Activated naive CD4-positive, alpha-beta T cell treated with anti-CD3 and anti-CD28 coated beads for 36 hours (primary cell): Measurements from ENCODE around the gene SFXN2. TPM values are rescaled to one million over a fixed set of nuclear protein-coding genes. Genes with fewer than 3 reads are reported as not detected.
"Not testable (repeated sequence)": the region's sequence is repeated elsewhere in the genome, so short reads cannot be mapped to it uniquely, and the experiment has no call there.

ENCODE experiments used
- CTCF ChIA-PET: fragments of 350-600 bp; sonication (Branson Sonifier 250); formaldehyde crosslinking; loops from one replicate; lab custom pipeline; 2021; ENCODE audit warnings: antibody characterized with exemption; lab: Charles Lee
- DNase-seq: peaks from one replicate; pipeline ENCODE4 v3.0.0-alpha.2; 2020
- H3K27ac Mint-ChIP-seq: one replicate; pipeline ENCODE4 v1.8.0; 2021; ENCODE audit warnings: mild to moderate bottlenecking, mixed read lengths
- H3K27me3 Mint-ChIP-seq: one replicate; pipeline ENCODE4 v1.8.0; 2021; ENCODE audit warnings: low read depth, mixed read lengths
- H3K36me3 Mint-ChIP-seq: one replicate; pipeline ENCODE4 v1.8.0; 2021; ENCODE audit warnings: low read depth, mixed read lengths
- H3K4me1 Mint-ChIP-seq: one replicate; pipeline ENCODE4 v1.8.0; 2021; ENCODE audit warnings: low read depth, mixed read lengths
- H3K4me3 Mint-ChIP-seq: one replicate; pipeline ENCODE4 v1.8.0; 2021; ENCODE audit warnings: mild to moderate bottlenecking, moderate library complexity, mixed read lengths
- H3K9me3 Mint-ChIP-seq: one replicate; pipeline ENCODE4 v1.8.0; 2021; ENCODE audit warnings: mixed read lengths
- intact Hi-C: fragments of 100-400 bp; cut with micrococcal nuclease; formaldehyde crosslinking; loops from one replicate; pipeline ENCODE4 v1.15.1; 2023
- total RNA-seq, 2 experiments: library from RNA; stranded (reverse); gene quantifications; one replicate each; pipeline ENCODE4 v1.2.3, GENCODE V29; 2021

SFXN2 gene, protein sequence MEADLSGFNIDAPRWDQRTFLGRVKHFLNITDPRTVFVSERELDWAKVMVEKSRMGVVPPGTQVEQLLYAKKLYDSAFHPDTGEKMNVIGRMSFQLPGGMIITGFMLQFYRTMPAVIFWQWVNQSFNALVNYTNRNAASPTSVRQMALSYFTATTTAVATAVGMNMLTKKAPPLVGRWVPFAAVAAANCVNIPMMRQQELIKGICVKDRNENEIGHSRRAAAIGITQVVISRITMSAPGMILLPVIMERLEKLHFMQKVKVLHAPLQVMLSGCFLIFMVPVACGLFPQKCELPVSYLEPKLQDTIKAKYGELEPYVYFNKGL
- 1 to 10 TPM; 8.7 to 9.4 TPM for total RNA-seq

DNA sequence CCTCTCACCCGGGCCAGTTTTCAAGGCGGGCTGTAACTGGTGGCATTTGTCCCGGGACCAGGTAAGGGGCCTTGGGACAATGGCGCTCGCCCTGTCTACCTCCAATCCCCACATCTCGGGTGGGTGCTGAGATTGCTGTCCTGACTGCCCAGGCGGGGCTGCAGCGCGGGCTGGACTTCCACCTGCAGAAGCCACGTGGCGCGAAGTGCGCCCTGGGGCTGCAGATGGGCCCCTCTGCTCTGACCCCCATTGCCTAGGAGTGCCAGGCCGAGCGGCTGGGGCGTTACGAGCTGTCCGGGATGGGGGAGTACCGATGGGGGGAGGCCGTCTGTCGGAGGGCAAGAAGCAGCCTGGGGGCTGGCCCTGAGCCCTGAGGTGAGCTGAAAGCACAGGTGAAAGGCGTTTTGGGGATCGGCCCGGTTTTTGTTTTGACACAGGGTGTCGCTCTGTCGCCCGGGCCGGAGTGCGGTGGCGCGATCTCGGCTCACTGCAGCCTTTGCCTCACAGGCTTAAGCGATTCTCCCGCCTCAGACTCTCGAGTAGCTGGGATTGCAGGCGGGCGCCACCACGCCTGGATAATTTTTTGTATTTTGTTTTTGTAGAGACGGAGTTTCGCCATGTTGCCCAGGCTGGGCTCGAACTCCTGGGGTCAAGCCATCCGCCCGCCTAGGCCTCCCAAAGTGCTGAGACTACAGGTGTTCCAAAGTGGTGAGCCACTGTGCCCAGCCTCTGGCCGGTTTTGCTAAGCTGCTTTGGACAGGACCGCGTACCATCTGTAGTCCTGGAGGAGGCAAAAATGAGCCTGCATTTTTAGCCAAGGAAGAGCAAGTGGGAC lies at the start of gene SFXN2:
TSS of gene SFXN2 (plus strand) at position 16 of the 835 bp plus-strand sequence. CDS start 12,001 bp downstream, outside the sequence.
- peak; percentile 72 for DNase-seq
- Mint-ChIP-seq H3K27me3 (no peaks in the 10 kb centered on the region), H3K27ac (peak within 1 kb of the TSS; percentile 79), H3K4me3 (peak within 1 kb of the TSS; percentile 92), H3K9me3 (no peaks in the 10 kb centered on the region), H3K4me1 (peaks cover 48% of the 10 kb centered on the region), H3K36me3 (peaks cover 18% of the 10 kb centered on the region)
- CTCF ChIA-PET: interaction anchor here (0.7 to 6.1 kb wide), 9 partner anchors 10 to 470 kb away, joined by 3 to 38 read pairs (median 4); partner anchors contain the start of genes GBF1 and TRIM8
- intact Hi-C loops: loop anchor here (1.0 to 10.0 kb wide), 13 partner anchors 28 to 652 kb away; partner anchors contain the start of genes ACTR1A, BORCS7, CNNM2 and GBF1

DNA sequence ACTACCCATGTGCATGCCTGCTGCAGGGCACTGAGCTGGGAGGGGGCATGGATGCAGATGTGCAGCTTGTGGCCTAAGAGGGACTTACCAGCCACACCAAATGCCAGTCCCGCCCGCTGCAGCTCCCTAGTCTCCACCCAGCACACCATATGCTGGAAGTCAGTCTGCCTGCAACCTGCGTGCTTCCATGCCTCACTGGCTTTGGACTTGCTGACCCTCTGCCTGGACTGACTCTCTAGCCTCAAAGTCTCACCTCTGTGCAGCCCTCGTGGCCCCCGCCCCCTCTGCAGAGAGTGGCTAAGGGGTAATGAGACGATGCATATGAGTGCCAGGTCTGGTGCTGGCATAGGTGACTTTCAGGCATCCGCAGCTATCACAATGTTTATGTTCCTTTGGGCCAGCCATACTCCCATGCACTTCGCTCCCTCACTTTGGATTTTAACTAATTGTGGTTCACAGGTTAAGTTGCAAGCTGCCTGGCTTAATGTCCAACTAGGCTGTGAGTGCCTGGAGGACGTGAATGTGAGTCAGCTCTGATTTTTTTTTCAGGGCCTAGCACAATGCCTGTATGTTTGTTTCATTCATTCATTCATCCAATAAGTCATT lies 48.4 kb upstream of the SFXN2 start:
- CTCF ChIA-PET: interaction anchor here (0.6 to 1.7 kb wide), 3 partner anchors 10 to 245 kb away, joined by 3 to 6 read pairs (median 3); no protein-coding TSS in a partner anchor
- H3K9me3 Mint-ChIP-seq: no peaks in the 10 kb centered on the region
- H3K4me3 Mint-ChIP-seq: no peak overlapping the region
- H3K27me3 Mint-ChIP-seq: no peaks in the 10 kb centered on the region
- H3K27ac Mint-ChIP-seq: no peak overlapping the region
- no peak for DNase-seq
- intact Hi-C loops: no loop called here
- no peaks in the 10 kb centered on the region for H3K36me3 Mint-ChIP-seq
- peaks cover 24% of the 10 kb centered on the region for H3K4me1 Mint-ChIP-seq

GRCh38 chr10:102667411-102667810 lies 47.0 kb upstream of the SFXN2 start:
- H3K27me3 Mint-ChIP-seq, H3K36me3 Mint-ChIP-seq, intact Hi-C loops, H3K27ac Mint-ChIP-seq, DNase-seq, H3K9me3 Mint-ChIP-seq, H3K4me3 Mint-ChIP-seq: not testable (repeated sequence)
- CTCF ChIA-PET: interaction anchor here (3.4 kb wide), 1 partner anchor 8 kb away, joined by 13 read pairs; no protein-coding TSS in a partner anchor
- H3K4me1 Mint-ChIP-seq: peaks cover 11% of the 10 kb centered on the region

- Mint-ChIP-seq H3K4me1 (peaks cover 15% of the 10 kb centered on the region), H3K4me3 (no peak overlapping the region), H3K27me3 (no peaks in the 10 kb centered on the region), H3K27ac (no peak overlapping the region), H3K9me3 (no peaks in the 10 kb centered on the region), H3K36me3 (no peaks in the 10 kb centered on the region)
- intact Hi-C loops: no loop called here
- CTCF ChIA-PET: interaction anchor here (1.1 to 3.4 kb wide), 2 partner anchors 9 to 15 kb away, joined by 4 to 13 read pairs; no protein-coding TSS in a partner anchor
- no peak for DNase-seq
Measured at GRCh38 chr10:102668326-102669107, 45.9 kb upstream of the SFXN2 start.

DNA sequence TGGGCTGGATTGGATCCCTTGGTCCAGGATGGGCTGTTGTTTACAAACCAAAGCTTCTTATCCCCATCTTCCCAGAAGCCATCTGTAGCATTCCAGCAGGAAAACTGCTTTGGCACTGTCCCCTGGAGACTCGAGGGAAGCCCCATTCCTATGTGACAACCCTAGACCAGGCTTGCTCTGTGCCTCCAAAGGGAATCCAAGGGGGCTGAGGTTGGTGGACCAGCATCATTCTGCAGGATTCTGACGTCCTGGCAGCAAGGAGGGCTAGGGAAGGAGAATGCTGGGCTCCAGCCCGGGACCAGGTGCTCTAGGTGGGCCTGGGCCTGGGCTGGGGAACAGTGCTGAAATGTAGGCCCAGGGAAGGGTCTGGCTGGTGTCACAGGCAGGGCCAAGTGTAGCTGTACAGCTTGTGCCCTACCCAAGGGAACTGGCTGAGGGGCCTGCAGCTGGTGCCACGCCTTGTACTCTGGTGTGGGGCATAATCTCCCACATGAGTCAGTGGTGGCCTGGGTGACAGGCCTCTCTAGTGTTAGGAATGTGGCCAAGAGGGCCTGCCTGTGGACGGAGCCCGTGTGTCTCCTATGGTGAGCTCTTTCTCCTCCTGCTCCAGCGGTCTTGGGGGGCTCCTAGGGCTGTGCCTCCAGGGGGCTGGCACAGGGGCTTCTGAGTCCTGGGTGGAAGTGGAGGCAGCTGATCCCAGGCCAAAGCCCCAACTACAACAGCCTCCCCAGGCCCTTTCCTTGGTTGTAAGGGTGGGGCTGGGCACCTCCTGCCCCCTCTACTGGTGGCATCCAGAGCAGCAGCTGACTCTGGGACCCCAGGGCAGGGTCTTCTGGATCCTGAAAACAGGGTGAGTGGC lies 45.0 kb upstream of the SFXN2 start:
- CTCF ChIA-PET: interaction anchor here (1.1 to 3.4 kb wide), 6 partner anchors 10 to 44 kb away, joined by 3 to 13 read pairs (median 4); partner anchors contain the start of genes ARL3 and TRIM8
- H3K9me3 Mint-ChIP-seq: no peaks in the 10 kb centered on the region
- DNase-seq: no peak
- no peak overlapping the region for H3K4me3 Mint-ChIP-seq
- H3K4me1 Mint-ChIP-seq: peaks cover 24% of the 10 kb centered on the region
- no peaks in the 10 kb centered on the region for H3K27me3 Mint-ChIP-seq
- intact Hi-C loops: loop anchor here (2.0 kb wide), 1 partner anchor 57 kb away; no protein-coding TSS in a partner anchor
- no peaks in the 10 kb centered on the region for H3K36me3 Mint-ChIP-seq
- no peak overlapping the region for H3K27ac Mint-ChIP-seq

GRCh38 chr10:102670065-102670670 lies 44.3 kb upstream of the SFXN2 start:
- Mint-ChIP-seq H3K27ac (no peak overlapping the region), H3K36me3 (no peaks in the 10 kb centered on the region), H3K9me3 (no peaks in the 10 kb centered on the region), H3K4me1 (peaks cover 32% of the 10 kb centered on the region), H3K4me3 (no peak overlapping the region), H3K27me3 (no peaks in the 10 kb centered on the region)
- CTCF ChIA-PET: interaction anchor here (0.6 to 3.4 kb wide), 6 partner anchors 10 to 403 kb away, joined by 3 to 13 read pairs (median 4); partner anchors contain the start of genes ARL3 and TRIM8
- intact Hi-C loops: loop anchor here (2.0 kb wide), 1 partner anchor 57 kb away; no protein-coding TSS in a partner anchor
- DNase-seq: no peak

- CTCF ChIA-PET: interaction anchor here (0.6 to 3.4 kb wide), 4 partner anchors 11 to 404 kb away, joined by 3 to 13 read pairs (median 4); partner anchors contain the start of gene ARL3
- Mint-ChIP-seq H3K4me1 (peaks cover 39% of the 10 kb centered on the region), H3K27ac (no peak overlapping the region), H3K27me3 (no peaks in the 10 kb centered on the region), H3K4me3 (no peak overlapping the region), H3K36me3 (no peaks in the 10 kb centered on the region), H3K9me3 (no peaks in the 10 kb centered on the region)
- DNase-seq: no peak
- intact Hi-C loops: loop anchor here (2.0 kb wide), 1 partner anchor 58 kb away; no protein-coding TSS in a partner anchor
Measured at GRCh38 chr10:102670871-102671434, 43.5 kb upstream of the SFXN2 start.

GRCh38 chr10:102673236-102673818 lies 41.1 kb upstream of the SFXN2 start:
- H3K27ac Mint-ChIP-seq: no peak overlapping the region
- no peaks in the 10 kb centered on the region for H3K9me3 Mint-ChIP-seq
- peak overlapping the region; percentile 81 for H3K4me3 Mint-ChIP-seq
- CTCF ChIA-PET: interaction anchor here (1.2 to 5.7 kb wide), 6 partner anchors 9 to 169 kb away, joined by 3 to 38 read pairs (median 6); partner anchors contain the start of genes ARL3, SFXN2 and SUFU
- no peaks in the 10 kb centered on the region for H3K36me3 Mint-ChIP-seq
- no peaks in the 10 kb centered on the region for H3K27me3 Mint-ChIP-seq
- DNase-seq: no peak
- H3K4me1 Mint-ChIP-seq: peaks cover 37% of the 10 kb centered on the region
- intact Hi-C loops: no loop called here

DNA sequence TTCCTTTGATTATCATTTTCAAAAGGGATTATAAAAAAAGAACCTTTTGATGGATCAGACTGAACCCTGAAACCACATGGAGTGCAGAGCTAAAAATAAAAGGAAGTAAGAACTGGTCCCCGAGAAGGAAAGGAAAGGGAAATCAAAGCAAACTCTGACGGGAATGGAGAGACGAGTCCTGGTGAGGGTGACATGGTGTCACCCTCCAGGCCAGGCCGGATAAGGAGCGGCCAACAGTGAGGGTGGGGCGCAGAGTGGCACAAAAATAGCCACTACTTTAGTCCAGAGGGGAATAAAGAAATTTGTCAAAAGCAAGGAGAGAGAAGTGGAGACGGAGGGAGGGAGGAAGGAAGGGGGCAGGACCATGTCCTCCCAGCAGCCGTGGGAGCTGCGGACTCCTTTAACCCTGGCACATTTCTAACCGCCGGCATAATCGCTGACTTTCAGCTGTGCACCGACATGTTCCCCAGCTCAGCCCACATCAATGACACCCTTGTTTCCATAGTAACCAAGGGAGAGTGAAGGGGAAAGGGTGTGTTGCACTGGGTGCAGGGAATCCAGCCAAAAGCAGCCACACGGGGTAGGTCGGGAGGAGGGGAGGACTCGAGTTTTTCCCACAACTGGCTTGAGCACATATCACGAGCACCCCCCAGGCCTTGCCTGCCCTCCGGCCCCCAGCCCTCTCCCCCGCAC lies 40.5 kb upstream of the SFXN2 start:
- peak; percentile 80 for DNase-seq
- H3K36me3 Mint-ChIP-seq: no peaks in the 10 kb centered on the region
- no peaks in the 10 kb centered on the region for H3K27me3 Mint-ChIP-seq
- CTCF ChIA-PET: interaction anchor here (1.2 to 5.7 kb wide), 6 partner anchors 10 to 169 kb away, joined by 3 to 38 read pairs (median 6); partner anchors contain the start of genes ARL3, SFXN2 and SUFU
- H3K4me3 Mint-ChIP-seq: peak overlapping the region; percentile 81
- intact Hi-C loops: loop anchor here (1.0 to 2.0 kb wide), 4 partner anchors 13 to 171 kb away; partner anchors contain the start of genes ARL3, SFXN2 and SUFU
- H3K27ac Mint-ChIP-seq: peak overlapping the region; percentile 64
- no peaks in the 10 kb centered on the region for H3K9me3 Mint-ChIP-seq
- peaks cover 35% of the 10 kb centered on the region for H3K4me1 Mint-ChIP-seq
